PC-3 (cell line): ENCODE data around the gene EPHA10. TPM values are rescaled to one million over a fixed set of nuclear protein-coding genes. Genes with fewer than 3 reads are reported as not detected.

Source experiments
- ATAC-seq: fragments of 200-7000 bp; cut with Tn5 transposase; 2 replicates; pipeline ENCODE4 v1.9.1; 2020; ENCODE audit warnings: mild to moderate bottlenecking, moderate library complexity
- BruUV-seq: library from RNA; stranded (reverse); fragments of 400-500 nt; replicated peaks from 2 replicates; lab custom pipeline; 2021; lab: Mats Ljungman, UMichigan
- CTCF ChIA-PET: fragments of 300-600 bp; sonication (Branson Sonifier 250); formaldehyde crosslinking; loops from one replicate; lab custom pipeline; 2022; ENCODE audit warnings: antibody characterized with exemption; lab: Charles Lee
- POLR2A ChIA-PET: fragments of 300-600 bp; sonication (Branson Sonifier 250); formaldehyde crosslinking; loops from one replicate; lab custom pipeline; 2022; ENCODE audit warnings: antibody characterized with exemption; ENCODE audit not compliant: unreplicated experiment; lab: Charles Lee
- DNase-seq: peaks from one replicate; pipeline ENCODE4 v3.0.0-alpha.2; 2015
- H2AFZ ChIP-seq: fragments of 300-600 bp; sonication (generic); 2 replicates; pipeline ENCODE4 v1.6.0; 2016; ENCODE audit warnings: antibody characterized with exemption, low read length
- H3F3A ChIP-seq: fragments of 300-600 bp; sonication (generic); one replicate; pipeline ENCODE4 v1.6.0; 2017; ENCODE audit warnings: antibody characterized with exemption, low read length, control low read depth, mild to moderate bottlenecking; ENCODE audit not compliant: unreplicated experiment
- H3K27ac ChIP-seq: fragments of 300-600 bp; sonication (generic); 2 replicates; pipeline ENCODE4 v1.5.1; 2016; ENCODE audit warnings: mild to moderate bottlenecking, low read length
- H3K27me3 ChIP-seq: fragments of 300-600 bp; sonication (generic); 2 replicates; pipeline ENCODE4 v1.6.1; 2016; ENCODE audit warnings: low read length, mixed read lengths
- H3K36me3 ChIP-seq: fragments of 300-600 bp; sonication (generic); 2 replicates; pipeline ENCODE4 v1.6.1; 2016; ENCODE audit warnings: low read depth, mixed run types, low read length, mixed read lengths
- H3K4me1 ChIP-seq: fragments of 300-600 bp; sonication (generic); 2 replicates; pipeline ENCODE4 v1.5.1; 2016; ENCODE audit warnings: low read length; ENCODE audit not compliant: insufficient read depth
- H3K4me2 ChIP-seq: fragments of 300-600 bp; sonication (generic); 2 replicates; pipeline ENCODE4 v1.6.0; 2016; ENCODE audit warnings: low read length
- H3K4me3 ChIP-seq: fragments of 300-600 bp; sonication (generic); 2 replicates; pipeline ENCODE4 v1.5.1; 2016; ENCODE audit warnings: mild to moderate bottlenecking, low read length, mixed read lengths
- H3K79me2 ChIP-seq: fragments of 300-600 bp; sonication (generic); 2 replicates; pipeline ENCODE4 v1.6.1; 2017; ENCODE audit warnings: low read length, mixed read lengths
- H3K9ac ChIP-seq: fragments of 300-600 bp; sonication (generic); 2 replicates; pipeline ENCODE4 v1.6.0; 2016; ENCODE audit warnings: mild to moderate bottlenecking, low read length
- H3K9me2 ChIP-seq: fragments of 300-600 bp; sonication (generic); replicated peaks from 2 replicates; pipeline ENCODE4 v1.6.1; 2016; ENCODE audit warnings: mixed run types, low read length, mixed read lengths
- H3K9me3 ChIP-seq: fragments of 300-600 bp; sonication (generic); 2 replicates; pipeline ENCODE4 v1.6.1; 2016; ENCODE audit warnings: low read length, mixed read lengths
- H4K20me1 ChIP-seq: fragments of 300-600 bp; sonication (generic); 2 replicates; pipeline ENCODE4 v1.6.1; 2016; ENCODE audit warnings: low read length, mixed read lengths
- CTCF ChIP-seq: fragments of 300-600 bp; sonication (generic); conservative IDR thresholded peaks from 2 replicates; pipeline ENCODE4 v1.5.1; 2017; ENCODE audit warnings: antibody characterized with exemption, low read depth, mild to moderate bottlenecking, low read length
- EZH2 ChIP-seq: fragments of 300-600 bp; sonication (generic); IDR thresholded peaks from one replicate; pipeline ENCODE4 v1.6.1; 2017; ENCODE audit warnings: antibody characterized with exemption, mild to moderate bottlenecking, low read length; ENCODE audit not compliant: unreplicated experiment
- EZH2phosphoT487 ChIP-seq: fragments of 300-600 bp; sonication (generic); IDR thresholded peaks from 2 replicates; pipeline ENCODE4 v1.6.1; 2018; ENCODE audit warnings: mild to moderate bottlenecking, antibody characterized with exemption, low read length, borderline replicate concordance
- intact Hi-C: fragments of 100-400 bp; cut with micrococcal nuclease; formaldehyde crosslinking; loops from 2 replicates; pipeline ENCODE4 v1.9.0; 2023
- total RNA-seq: library from RNA; depleted of rRNA; stranded (reverse); fragments of >200 nt; gene quantifications from 2 replicates; pipeline ENCODE4 v1.2.3, GENCODE V29; 2014

EPHA10 gene
- total RNA-seq, 1 experiment from 2014 or later: 3.5 TPM

- ChIA-PET POLR2A (no interaction called here), CTCF (no interaction called here)
- Histone ChIP-seq H3F3A (peaks cover 4% of the 10 kb centered on the region), H3K27ac (no peak overlapping the region), H3K79me2 (no peaks in the 10 kb centered on the region), H3K4me1 (peaks cover 6% of the 10 kb centered on the region), H3K36me3 (no peaks in the 10 kb centered on the region; the same call in 1 of the 2 replicates), H3K27me3 (no peaks in the 10 kb centered on the region), H3K9ac (no peak overlapping the region), H2AFZ (no peak overlapping the region), H3K4me2 (no peak overlapping the region), H3K9me3 (no peaks in the 10 kb centered on the region), H3K9me2 (no peaks in the 10 kb centered on the region), H4K20me1 (no peaks in the 10 kb centered on the region), H3K4me3 (no peak overlapping the region)
- intact Hi-C loops: no loop called here
- TF ChIP-seq EZH2phosphoT487 (no peak), CTCF (no peak), EZH2 (no peak)
- no peak for ATAC-seq
- no TSS peak for BruUV-seq
- no peak for DNase-seq
These were observed 30.0 kb downstream of the EPHA10 start for GRCh38 chr1:37734629-37735591.

GRCh38 chr1:37732111-37732780 is 32.7 kb downstream of the EPHA10 start:
- Histone ChIP-seq H3K4me1 (no peaks in the 10 kb centered on the region), H3K9me2 (no peaks in the 10 kb centered on the region), H3K9me3 (no peaks in the 10 kb centered on the region), H2AFZ (no peak overlapping the region), H3F3A (no peaks in the 10 kb centered on the region), H3K4me3 (no peak overlapping the region), H3K4me2 (no peak overlapping the region), H3K79me2 (no peaks in the 10 kb centered on the region), H3K9ac (no peak overlapping the region), H4K20me1 (no peaks in the 10 kb centered on the region), H3K27me3 (no peaks in the 10 kb centered on the region), H3K27ac (no peak overlapping the region), H3K36me3 (no peaks in the 10 kb centered on the region)
- CTCF ChIA-PET: no interaction called here
- ATAC-seq: no peak
- BruUV-seq: no TSS peak
- DNase-seq: no peak
- intact Hi-C loops: no loop called here
- no peak for TF ChIP-seq CTCF
- POLR2A ChIA-PET: no interaction called here
